ENCODE measurements around the gene EIF4B. TPM values are rescaled to one million over a fixed set of nuclear protein-coding genes. Genes with fewer than 3 reads are reported as not detected.

EIF4B gene
- total RNA-seq, 2 experiments from 2014 or later = 264 to 382 TPM

Small RNA genes lying within 50 kb of the gene (microRNA-seq; reads per million reads assigned to microRNA genes)
- gene MIR6757 = not detected

Other genes starting within 250 kb of the EIF4B start
- gene KRT76, start 229.1 kb upstream of the EIF4B start, total RNA-seq = not detected
- not detected for gene KRT3, start 210.3 kb upstream of the EIF4B start, total RNA-seq
- not detected for gene KRT4, start 192.3 kb upstream of the EIF4B start, total RNA-seq
- under 1 TPM in 1 of 2 experiments, not detected in 1; 0.23 TPM for gene KRT79, start 172.1 kb upstream of the EIF4B start, total RNA-seq
- gene KRT78, start 157.5 kb upstream of the EIF4B start, total RNA-seq = not detected
- gene KRT8, start 101.4 kb upstream of the EIF4B start, total RNA-seq = under 1 TPM; 0.26 to 0.41 TPM
- under 1 TPM; 0.54 to 0.99 TPM for gene KRT18, start 57.3 kb upstream of the EIF4B start, total RNA-seq
- gene TNS2, start 43.6 kb downstream of the EIF4B start, total RNA-seq = under 1 TPM; 0.58 to 0.89 TPM
- gene SPRYD3, start 72.9 kb downstream of the EIF4B start, total RNA-seq = 10 to 100 TPM; 27.8 to 29.7 TPM
- 1 to 10 TPM; 1.8 to 3.9 TPM for gene IGFBP6, start 91.2 kb downstream of the EIF4B start, total RNA-seq
- 1 to 10 TPM; 1.1 to 5.9 TPM for gene SOAT2, start 97.0 kb downstream of the EIF4B start, total RNA-seq
- gene ZNF740, start 174.3 kb downstream of the EIF4B start, total RNA-seq = 10 to 100 TPM; 35.8 to 47.0 TPM
- gene CSAD, start 174.5 kb downstream of the EIF4B start, total RNA-seq = 10 to 100 TPM; 19.6 to 28.1 TPM
- gene ITGB7, start 200.8 kb downstream of the EIF4B start, total RNA-seq = 100 to 1,000 TPM; 567 to 729 TPM
- gene RARG, start 225.8 kb downstream of the EIF4B start, total RNA-seq = 10 to 100 TPM; 29.4 to 38.8 TPM

Data from activated CD8-positive, alpha-beta memory T cell treated with anti-CD3 and anti-CD28 coated beads, Interleukin-2, amount 10 ng/mL, durations not matched to agents 7 days and 5 days (primary cell).